HEK293 (cell line): ENCODE results near the gene ZNF326.

Experiments used
- CTCF ChIP-seq: fragments of 450-650 bp; formaldehyde crosslinking; IDR thresholded peaks from 2 replicates; pipeline ENCODE4 v1.5.1; 2016; ENCODE audit warnings: missing biosample characterization, missing genetic modification characterization
- KLF10 ChIP-seq: fragments of 450-650 bp; IDR thresholded peaks from 2 replicates; pipeline ENCODE4 v1.5.1; 2018; ENCODE audit warnings: missing biosample characterization, mild to moderate bottlenecking, missing genetic modification characterization
- TRIM28 ChIP-seq: IDR thresholded peaks from 2 replicates; pipeline ENCODE4 v1.6.1; 2011; ENCODE audit warnings: low read length, control low read depth, borderline replicate concordance
- ZFP41 ChIP-seq: fragments of 450-650 bp; formaldehyde crosslinking; IDR thresholded peaks from 2 replicates; pipeline ENCODE4 v1.5.1; 2016; ENCODE audit warnings: missing biosample characterization, missing genetic modification characterization, borderline replicate concordance
- ZNF121 ChIP-seq: fragments of 450-650 bp; formaldehyde crosslinking; IDR thresholded peaks from 2 replicates; pipeline ENCODE4 v1.5.1; 2016; ENCODE audit warnings: missing biosample characterization, missing genetic modification characterization
- ZNF223 ChIP-seq: fragments of 450-650 bp; formaldehyde crosslinking; IDR thresholded peaks from 2 replicates; pipeline ENCODE4 v1.5.1; 2016; ENCODE audit warnings: missing biosample characterization, missing genetic modification characterization
- ZNF274 ChIP-seq, 2 experiments: fragments of 200-500 bp in 1 of 2; fragments of 450-650 bp in 1 of 2; sonication (Bioruptor generic) in 1 of 2; formaldehyde crosslinking in 1 of 2; IDR thresholded peaks; 2 replicates each; pipeline versions ENCODE4 v1.5.1 to v1.6.1; 2014 to 2016; ENCODE audit warnings: borderline replicate concordance in 1 of 2, inconsistent platforms in 1 of 2, low read length in 1 of 2, missing biosample characterization in 1 of 2, missing genetic modification characterization in 1 of 2
- ZNF660 ChIP-seq: fragments of 450-650 bp; IDR thresholded peaks from 2 replicates; pipeline ENCODE4 v1.5.1; 2018; ENCODE audit warnings: missing biosample characterization, mild to moderate bottlenecking, missing genetic modification characterization
- ZNF837 ChIP-seq: fragments of 450-650 bp; formaldehyde crosslinking; IDR thresholded peaks from 2 replicates; pipeline ENCODE4 v1.5.1; 2016; ENCODE audit warnings: missing biosample characterization, missing genetic modification characterization
- ZSCAN18 ChIP-seq: fragments of 450-650 bp; formaldehyde crosslinking; IDR thresholded peaks from 2 replicates; pipeline ENCODE4 v1.5.1; 2016; ENCODE audit warnings: missing biosample characterization, missing genetic modification characterization

- TF ChIP-seq ZSCAN18 (tag by site-specific recombination) (no peak), ZNF274 (IDR thresholded peaks at IDR 0.05; ENCODE audit: low read length) (no peak), ZNF274 (tag by site-specific recombination; IDR thresholded peaks at IDR 0.05; ENCODE audit: borderline replicate concordance) (no peak), ZNF837 (tag by site-specific recombination) (no peak), KLF10 (tag by site-specific recombination) (no peak), CTCF (tag by site-specific recombination) (no peak), ZNF660 (no peak), TRIM28 (no peak), ZNF223 (no peak), ZFP41 (tag by site-specific recombination) (no peak), ZNF121 (no peak)
These were observed 1.4 kb upstream of the ZNF326 start for GRCh38 chr1:89993541-89993940.
